Thyroid gland (tissue), 4 donors: ENCODE data around the gene ASIC3. TPM values are rescaled to one million over a fixed set of nuclear protein-coding genes. Genes with fewer than 3 reads are reported as not detected.

Experiments used
- DNase-seq, 2 donors: peaks; one replicate each; pipeline ENCODE4 v3.0.0-alpha.2; 2019
- H3K27ac ChIP-seq, 3 donors: fragments of 200-600 bp; sonication (generic); 1 replicate in 2 of 3; 2 replicates in 1 of 3; pipeline ENCODE4 v1.5.1; 2016 to 2019; ENCODE audit warnings: mild to moderate bottlenecking in 1 of 3, moderate library complexity in 1 of 3
- H3K27me3 ChIP-seq: fragments of 200-600 bp; sonication (generic); one replicate; pipeline ENCODE4 v1.5.1; 2019
- H3K36me3 ChIP-seq, 2 donors: fragments of 200-600 bp; sonication (generic); one replicate each; pipeline ENCODE4 v1.5.1; 2016 to 2019
- H3K4me1 ChIP-seq, 2 donors: fragments of 200-600 bp; sonication (generic); one replicate each; pipeline ENCODE4 v1.5.1; 2017 to 2019
- H3K4me3 ChIP-seq, 3 donors: fragments of 200-600 bp; sonication (generic); replicated peaks in 1 of 3; 1 replicate in 2 of 3; 2 replicates in 1 of 3; pipeline ENCODE4 v1.5.1; 2016; ENCODE audit warnings: mild to moderate bottlenecking in 1 of 3
- H3K9me3 ChIP-seq: fragments of 200-600 bp; sonication (generic); one replicate; pipeline ENCODE4 v1.5.1; 2017
- POLR2A ChIP-seq, 2 donors: fragments of 450-650 bp; IDR thresholded peaks; one replicate each; pipeline ENCODE4 v1.6.1; 2017; ENCODE audit warnings: antibody characterized with exemption in 2 of 2, mild to moderate bottlenecking in 2 of 2, moderate library complexity in 1 of 2
- WGBS, 2 donors: methylation state at CpG; one replicate each; pipeline ENCODE4 v1.1.5; 2017; 5-methylcytosine and 5-hydroxymethylcytosine counted together
- intact Hi-C: fragments of 100-400 bp; cut with DNase I; formaldehyde crosslinking; loops from one replicate; pipeline ENCODE4 v1.15.1; 2023
- total RNA-seq, 4 donors: library from RNA; depleted of rRNA; stranded (reverse); fragments of >200 nt; gene quantifications; one replicate each; pipeline ENCODE4 v1.2.3, GENCODE V29; 2016
- TF ChIP-seq, protein P1 (sequence below), 6 experiments: fragments of 200-600 bp in 3 of 6; fragments of 450-650 bp in 3 of 6; sonication (generic) in 3 of 6; IDR thresholded peaks; one replicate each; pipeline ENCODE4 v1.5.1; 2016 to 2019; ENCODE audit warnings: antibody characterized with exemption in 6 of 6, mild to moderate bottlenecking in 2 of 6, inconsistent platforms in 1 of 6, moderate library complexity in 1 of 6

ASIC3 gene
- total RNA-seq, 4 donors from 2014 or later, result 1.2 to 2.6 (median 1.5) TPM; not detected in 1

GRCh38 chr7:151086802-151087244, 38.5 kb downstream of the ASIC3 start:
- H3K27ac ChIP-seq, result peak overlapping the region in 2 of 3 donors; percentile 69 to 78
- no peaks in the 10 kb centered on the region for H3K36me3 ChIP-seq
- H3K4me1 ChIP-seq, result peaks cover 22 to 59% of the 10 kb centered on the region in 2 donors
- H3K9me3 ChIP-seq, result no peaks in the 10 kb centered on the region
- intact Hi-C loops, result no loop called here
- peak overlapping the region; percentile 43 to 80 (median 80) for H3K4me3 ChIP-seq
- H3K27me3 ChIP-seq, result no peaks in the 10 kb centered on the region
- TF ChIP-seq POLR2A (IDR thresholded peaks at IDR 0.05), result no peak
- peak; percentile 37 to 45 for DNase-seq
- WGBS, 2 donors, result 0% methylated on average over 10 of the region's 56 CpGs; no CpG with 5 or more reads in 1 of the 2 donors

DNA sequence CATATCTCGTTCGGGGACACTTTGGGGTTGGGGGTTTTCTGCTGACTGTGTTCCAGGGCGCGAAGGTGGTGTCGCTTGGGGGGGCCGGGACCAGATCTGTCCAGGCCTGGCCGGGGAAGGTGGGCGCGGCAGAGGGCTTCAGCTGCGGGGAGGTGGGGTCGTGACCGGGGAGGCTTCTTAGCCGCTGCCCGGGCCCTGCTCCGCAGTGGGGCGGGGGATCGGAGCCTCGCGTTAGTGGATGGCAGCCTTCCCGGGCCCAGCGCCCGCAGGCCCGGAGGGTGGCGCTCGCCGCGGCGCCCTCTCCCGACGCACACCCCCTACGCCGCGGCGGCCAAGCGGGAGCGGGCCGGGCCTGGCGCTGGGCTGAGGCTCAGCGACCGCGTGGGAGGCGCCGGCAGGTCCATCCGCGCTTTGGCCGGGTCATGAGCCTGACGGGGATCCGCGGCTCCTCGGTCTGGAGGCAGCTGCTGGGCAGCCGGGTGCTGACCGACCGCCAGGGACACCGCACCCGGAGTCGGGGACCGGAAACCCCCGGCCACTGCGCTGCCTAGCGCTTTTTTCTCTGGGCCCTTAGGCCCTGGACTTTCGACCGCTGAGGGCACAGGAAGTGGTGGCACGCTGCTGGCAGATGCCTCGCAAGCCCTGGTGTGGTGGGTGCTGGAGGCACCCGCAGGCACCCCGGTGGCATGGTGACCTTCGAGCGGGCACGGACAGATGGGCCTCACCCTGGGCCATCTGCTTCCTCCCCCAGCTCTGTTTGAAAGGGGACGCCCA, 39.1 kb downstream of the ASIC3 start:
- WGBS, 2 donors, result 0 to 45% methylated on average over 7 to 14 of the region's 70 CpGs
- Histone ChIP-seq H3K36me3 (no peaks in the 10 kb centered on the region), H3K27ac (peak overlapping the region; percentile 49 to 78 (median 69)), H3K4me1 (peaks cover 16 to 54% of the 10 kb centered on the region in 2 donors), H3K9me3 (no peaks in the 10 kb centered on the region), H3K27me3 (no peaks in the 10 kb centered on the region), H3K4me3 (peak overlapping the region; percentile 43 to 80 (median 80))
- peak; percentile 64 for DNase-seq
- intact Hi-C loops, result no loop called here
- TF ChIP-seq, protein P1, sequence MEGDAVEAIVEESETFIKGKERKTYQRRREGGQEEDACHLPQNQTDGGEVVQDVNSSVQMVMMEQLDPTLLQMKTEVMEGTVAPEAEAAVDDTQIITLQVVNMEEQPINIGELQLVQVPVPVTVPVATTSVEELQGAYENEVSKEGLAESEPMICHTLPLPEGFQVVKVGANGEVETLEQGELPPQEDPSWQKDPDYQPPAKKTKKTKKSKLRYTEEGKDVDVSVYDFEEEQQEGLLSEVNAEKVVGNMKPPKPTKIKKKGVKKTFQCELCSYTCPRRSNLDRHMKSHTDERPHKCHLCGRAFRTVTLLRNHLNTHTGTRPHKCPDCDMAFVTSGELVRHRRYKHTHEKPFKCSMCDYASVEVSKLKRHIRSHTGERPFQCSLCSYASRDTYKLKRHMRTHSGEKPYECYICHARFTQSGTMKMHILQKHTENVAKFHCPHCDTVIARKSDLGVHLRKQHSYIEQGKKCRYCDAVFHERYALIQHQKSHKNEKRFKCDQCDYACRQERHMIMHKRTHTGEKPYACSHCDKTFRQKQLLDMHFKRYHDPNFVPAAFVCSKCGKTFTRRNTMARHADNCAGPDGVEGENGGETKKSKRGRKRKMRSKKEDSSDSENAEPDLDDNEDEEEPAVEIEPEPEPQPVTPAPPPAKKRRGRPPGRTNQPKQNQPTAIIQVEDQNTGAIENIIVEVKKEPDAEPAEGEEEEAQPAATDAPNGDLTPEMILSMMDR (IDR thresholded peaks at IDR 0.05), result peak in 4 of 6 experiments; percentile 11 to 40 (median 24)
- no peak for TF ChIP-seq POLR2A (IDR thresholded peaks at IDR 0.05)

- Histone ChIP-seq H3K9me3 (no peaks in the 10 kb centered on the region), H3K27ac (peak overlapping the region; percentile 49 to 78 (median 69)), H3K36me3 (no peaks in the 10 kb centered on the region), H3K4me1 (peaks cover 12 to 52% of the 10 kb centered on the region in 2 donors), H3K4me3 (peak overlapping the region in 2 of 3 donors; percentile 14 to 80), H3K27me3 (no peaks in the 10 kb centered on the region)
- WGBS, 2 donors, result 69 to 76% methylated on average over 14 to 16 of the region's 16 CpGs
- DNase-seq, result no peak
- TF ChIP-seq, protein P1 (IDR thresholded peaks at IDR 0.05), result no peak
- TF ChIP-seq POLR2A (IDR thresholded peaks at IDR 0.05), result no peak
- intact Hi-C loops, result no loop called here
Measured at GRCh38 chr7:151088019-151088855, 39.9 kb downstream of the ASIC3 start.

- H3K9me3 ChIP-seq, result no peaks in the 10 kb centered on the region
- DNase-seq, result peak; percentile 30 to 44
- no peaks in the 10 kb centered on the region for H3K27me3 ChIP-seq
- no peaks in the 10 kb centered on the region for H3K36me3 ChIP-seq
- intact Hi-C loops, result no loop called here
- H3K27ac ChIP-seq, result peak overlapping the region; percentile 49 to 78 (median 69)
- peaks cover 12 to 46% of the 10 kb centered on the region in 2 donors for H3K4me1 ChIP-seq
- 68 to 75% methylated on average over 29 to 30 of the region's 30 CpGs for WGBS, 2 donors
- H3K4me3 ChIP-seq, result peak overlapping the region in 1 of 3 donors; percentile 16
- TF ChIP-seq POLR2A (IDR thresholded peaks at IDR 0.05), result no peak
- TF ChIP-seq, protein P1 (IDR thresholded peaks at IDR 0.05), result no peak
Measured at GRCh38 chr7:151088856-151089699, 40.7 kb downstream of the ASIC3 start.
